ENCODE results near the gene HYDIN. TPM values are rescaled to one million over a fixed set of nuclear protein-coding genes. Genes with fewer than 3 reads are reported as not detected.
A peak's percentile ranks its signal among the peaks of the same experiment; 100 is the strongest.

The HYDIN gene
- total RNA-seq, 2 donors from 2014 or later = 5.6 to 6.7 TPM

- Histone ChIP-seq H3K9me3 (no peaks in the 10 kb centered on the region), H3K27me3 (no peaks in the 10 kb centered on the region), H3K4me1 (no peaks in the 10 kb centered on the region), H3K27ac (no peak overlapping the region), H3K4me3 (no peak overlapping the region), H3K36me3 (replicated peaks in 1 of 2; ENCODE audit: insufficient read depth in 1 of 2, low read depth in 2 of 2) (peaks cover 12 to 45% of the 10 kb centered on the region in 2 donors)
- DNase-seq (no peak), ATAC-seq (no peak)
- TF ChIP-seq POLR2A (IDR thresholded peaks at IDR 0.05) (no peak), CTCF (IDR thresholded peaks at IDR 0.05) (no peak)
- WGBS, 2 donors = 95 to 99% methylated on average over 13 to 14 of the region's 14 CpGs
- intact Hi-C loops (cut with DNase I) = no loop called here
Observed at GRCh38 chr16:70781800-70782199, 448.7 kb downstream of the HYDIN start.

DNA sequence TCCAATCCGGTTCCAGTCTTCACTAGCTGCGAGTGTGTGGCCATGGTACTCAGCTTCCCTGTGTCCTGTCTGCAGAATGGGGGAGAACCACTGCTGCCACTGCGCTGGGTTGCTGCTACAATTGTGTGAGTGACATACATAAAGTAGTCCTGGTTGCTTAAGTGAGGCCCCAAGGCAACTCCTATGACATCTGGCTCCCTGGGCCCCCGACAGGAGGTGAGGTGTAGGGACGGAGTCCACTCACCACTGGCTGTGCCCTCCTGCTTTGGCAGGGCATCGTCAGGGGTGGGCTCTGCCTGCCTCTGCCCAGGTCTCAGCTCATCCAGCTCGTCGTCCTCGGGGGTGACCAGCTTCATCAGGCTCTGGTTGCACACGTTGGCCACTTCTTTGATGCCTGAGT is 450.0 kb downstream of the HYDIN start:
- no peaks in the 10 kb centered on the region for H3K9me3 ChIP-seq
- no peak overlapping the region for H3K27ac ChIP-seq
- 91 to 93% methylated on average over 9 to 10 of the region's 10 CpGs for WGBS, 2 donors
- H3K27me3 ChIP-seq = no peaks in the 10 kb centered on the region
- DNase-seq (no peak), ATAC-seq (no peak)
- TF ChIP-seq CTCF (IDR thresholded peaks at IDR 0.05) = no peak
- no peaks in the 10 kb centered on the region for H3K4me1 ChIP-seq
- H3K4me3 ChIP-seq = no peak overlapping the region
- intact Hi-C loops (cut with DNase I) = no loop called here
- H3K36me3 ChIP-seq (replicated peaks in 1 of 2; ENCODE audit: insufficient read depth in 1 of 2, low read depth in 2 of 2) = peaks cover 12 to 45% of the 10 kb centered on the region in 2 donors

GRCh38 chr16:70779361-70779760 is 451.2 kb downstream of the HYDIN start:
- no peak for ATAC-seq
- no peak for TF ChIP-seq CTCF (IDR thresholded peaks at IDR 0.05)
- TF ChIP-seq POLR2A (IDR thresholded peaks at IDR 0.05) = no peak
- no peak for DNase-seq
- Histone ChIP-seq H3K4me3 (no peak overlapping the region), H3K27me3 (no peaks in the 10 kb centered on the region), H3K36me3 (replicated peaks in 1 of 2; ENCODE audit: insufficient read depth in 1 of 2, low read depth in 2 of 2) (peaks cover 12 to 41% of the 10 kb centered on the region in 2 donors), H3K4me1 (no peaks in the 10 kb centered on the region), H3K9me3 (no peaks in the 10 kb centered on the region), H3K27ac (no peak overlapping the region)
- intact Hi-C loops (cut with DNase I) = no loop called here
- WGBS, 2 donors = 68 to 86% methylated on average over 1 of the region's 1 CpG

GRCh38 chr16:70778901-70779309 is 451.6 kb downstream of the HYDIN start:
- Histone ChIP-seq H3K9me3 (no peaks in the 10 kb centered on the region), H3K4me1 (no peaks in the 10 kb centered on the region), H3K27ac (no peak overlapping the region), H3K36me3 (replicated peaks in 1 of 2; ENCODE audit: insufficient read depth in 1 of 2, low read depth in 2 of 2) (peaks cover 9 to 39% of the 10 kb centered on the region in 2 donors), H3K4me3 (no peak overlapping the region), H3K27me3 (no peaks in the 10 kb centered on the region)
- intact Hi-C loops (cut with DNase I) = no loop called here
- ATAC-seq (peak; percentile 53), DNase-seq (peak; percentile 21 to 42 (median 36))
- WGBS, 2 donors = 73 to 80% methylated on average over 8 of the region's 8 CpGs
- TF ChIP-seq POLR2A (IDR thresholded peaks at IDR 0.05) = no peak
- no peak for TF ChIP-seq CTCF (IDR thresholded peaks at IDR 0.05)

DNA sequence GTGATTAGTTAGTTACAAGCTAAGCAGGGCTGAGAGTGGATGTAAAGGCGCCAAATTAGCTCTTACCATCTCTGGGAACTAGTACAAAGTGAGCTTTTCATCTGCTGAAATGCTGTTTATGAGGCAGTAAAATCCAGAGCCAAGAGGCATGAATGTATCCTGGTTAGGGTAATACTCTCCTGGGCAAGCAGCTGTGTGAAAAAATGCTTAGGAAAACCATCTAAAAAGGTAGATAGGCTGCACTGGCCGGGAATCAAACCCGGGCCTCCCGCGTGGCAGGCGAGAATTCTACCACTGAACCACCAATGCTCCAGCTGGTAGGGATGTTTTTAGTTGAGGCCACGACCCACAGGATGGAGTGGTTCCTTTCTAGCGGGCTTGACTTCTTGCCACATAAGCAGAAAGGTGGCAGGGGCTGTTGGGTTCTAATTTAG is 452.5 kb downstream of the HYDIN start:
- intact Hi-C loops (cut with DNase I) = no loop called here
- H3K4me1 ChIP-seq = no peaks in the 10 kb centered on the region
- DNase-seq (no peak), ATAC-seq (no peak)
- no peak overlapping the region for H3K27ac ChIP-seq
- no peak overlapping the region for H3K4me3 ChIP-seq
- no peak for TF ChIP-seq CTCF (IDR thresholded peaks at IDR 0.05)
- no peak for TF ChIP-seq POLR2A (IDR thresholded peaks at IDR 0.05)
- 86 to 91% methylated on average over 8 of the region's 8 CpGs for WGBS, 2 donors
- H3K9me3 ChIP-seq = no peaks in the 10 kb centered on the region
- no peaks in the 10 kb centered on the region for H3K27me3 ChIP-seq
- peaks cover 3 to 31% of the 10 kb centered on the region in 2 donors for H3K36me3 ChIP-seq (replicated peaks in 1 of 2; ENCODE audit: insufficient read depth in 1 of 2, low read depth in 2 of 2)
